HepG2 (cell line): Measurements from ENCODE around the gene TIMM23B.
"Not testable (repeated sequence)": the region's sequence is repeated elsewhere in the genome, so short reads cannot be mapped to it uniquely, and the experiment has no call there.

Experiments
- ARID2 ChIP-seq: sonication (generic); formaldehyde crosslinking; IDR thresholded peaks from 2 replicates; pipeline ENCODE4 v1.8.1; 2022; ENCODE audit warnings: mild to moderate bottlenecking, missing genetic modification reagents, borderline replicate concordance
- BRD4 ChIP-seq: sonication (generic); formaldehyde crosslinking; IDR thresholded peaks from 2 replicates; pipeline ENCODE4 v1.4.0; 2020; ENCODE audit warnings: missing genetic modification reagents
- CREB1 ChIP-seq, 2 experiments: fragments of 450-650 bp in 1 of 2; IDR thresholded peaks; 2 replicates each; pipeline ENCODE4 v1.6.1; 2016 to 2017; ENCODE audit warnings: control low read depth in 1 of 2, mild to moderate bottlenecking in 1 of 2, missing compliant biosample characterization in 1 of 2, missing genetic modification characterization in 1 of 2
- GLI4 ChIP-seq: sonication (generic); formaldehyde crosslinking; IDR thresholded peaks from 2 replicates; pipeline ENCODE4 v1.5.1; 2020; ENCODE audit warnings: missing genetic modification reagents, mild to moderate bottlenecking, moderate library complexity, borderline replicate concordance
- POGZ ChIP-seq: sonication (generic); formaldehyde crosslinking; IDR thresholded peaks from 2 replicates; pipeline ENCODE4 v1.4.0; 2020; ENCODE audit warnings: mild to moderate bottlenecking, missing genetic modification reagents
- U2AF1 ChIP-seq: fragments of 200-400 bp; formaldehyde crosslinking; optimal IDR thresholded peaks from 2 replicates; pipeline ENCODE3; 2017; ENCODE audit warnings: mild to moderate bottlenecking, low read depth, low read length
- ZNF317 ChIP-seq: sonication (generic); formaldehyde crosslinking; IDR thresholded peaks from 2 replicates; pipeline ENCODE4 v1.5.0; 2020; ENCODE audit warnings: mild to moderate bottlenecking, missing genetic modification reagents
- TF ChIP-seq, protein P1 (sequence below): sonication (generic); formaldehyde crosslinking; IDR thresholded peaks from 2 replicates; pipeline ENCODE4 v1.4.0; 2020; ENCODE audit warnings: missing genetic modification reagents, mild to moderate bottlenecking, borderline replicate concordance
- TF ChIP-seq, protein P2 (sequence below): sonication (generic); formaldehyde crosslinking; IDR thresholded peaks from 2 replicates; pipeline ENCODE4 v1.8.1; 2023; ENCODE audit warnings: missing genetic modification reagents, inconsistent platforms, borderline replicate concordance
- TF ChIP-seq, protein P3 (sequence below): sonication (generic); formaldehyde crosslinking; IDR thresholded peaks from 2 replicates; pipeline ENCODE4 v1.8.1; 2023; ENCODE audit warnings: mild to moderate bottlenecking, moderate library complexity, missing genetic modification reagents
- TF ChIP-seq, protein P4 (sequence below): sonication (generic); formaldehyde crosslinking; IDR thresholded peaks from 2 replicates; pipeline ENCODE4 v1.4.0; 2020; ENCODE audit warnings: missing genetic modification reagents
- TF ChIP-seq, protein P5 (sequence below): sonication (generic); formaldehyde crosslinking; IDR thresholded peaks from 2 replicates; pipeline ENCODE4 v1.4.0; 2020; ENCODE audit warnings: mild to moderate bottlenecking, missing genetic modification reagents

DNA sequence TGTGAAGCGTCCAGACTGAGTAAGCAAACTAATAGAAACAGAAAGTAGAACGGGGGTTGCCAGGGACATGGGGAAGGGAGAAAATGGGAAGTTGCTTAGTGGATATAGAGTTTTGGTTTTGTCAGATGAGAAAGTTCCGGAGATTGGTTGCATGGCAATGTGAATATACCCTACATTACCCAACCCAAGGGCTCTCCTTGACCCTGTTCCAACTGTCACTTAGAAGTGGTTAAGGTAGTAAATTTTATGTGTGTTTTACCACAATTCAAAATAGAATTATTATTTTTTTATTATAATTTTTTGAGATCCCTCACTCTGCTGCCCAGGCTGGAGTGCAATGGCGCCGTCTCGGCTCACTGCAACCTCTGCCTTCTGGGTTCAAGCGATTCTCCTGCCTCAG lies 72.2 kb downstream of the TIMM23B start:
- not testable (repeated sequence) for TF ChIP-seq CREB1 (IDR thresholded peaks at IDR 0.05); CREB1 (CRISPR knock-in tag; IDR thresholded peaks at IDR 0.05); U2AF1; ZNF317 (CRISPR knock-in tag); GLI4 (CRISPR knock-in tag); BRD4; POGZ (CRISPR knock-in tag); ARID2 (CRISPR knock-in tag)
- TF ChIP-seq, protein P1, sequence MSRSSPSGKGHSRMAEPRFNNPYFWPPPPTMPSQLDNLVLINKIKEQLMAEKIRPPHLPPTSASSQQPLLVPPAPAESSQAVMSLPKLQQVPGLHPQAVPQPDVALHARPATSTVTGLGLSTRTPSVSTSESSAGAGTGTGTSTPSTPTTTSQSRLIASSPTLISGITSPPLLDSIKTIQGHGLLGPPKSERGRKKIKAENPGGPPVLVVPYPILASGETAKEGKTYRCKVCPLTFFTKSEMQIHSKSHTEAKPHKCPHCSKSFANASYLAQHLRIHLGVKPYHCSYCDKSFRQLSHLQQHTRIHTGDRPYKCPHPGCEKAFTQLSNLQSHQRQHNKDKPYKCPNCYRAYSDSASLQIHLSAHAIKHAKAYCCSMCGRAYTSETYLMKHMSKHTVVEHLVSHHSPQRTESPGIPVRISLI (CRISPR knock-in tag): not testable (repeated sequence)
- TF ChIP-seq, protein P2, sequence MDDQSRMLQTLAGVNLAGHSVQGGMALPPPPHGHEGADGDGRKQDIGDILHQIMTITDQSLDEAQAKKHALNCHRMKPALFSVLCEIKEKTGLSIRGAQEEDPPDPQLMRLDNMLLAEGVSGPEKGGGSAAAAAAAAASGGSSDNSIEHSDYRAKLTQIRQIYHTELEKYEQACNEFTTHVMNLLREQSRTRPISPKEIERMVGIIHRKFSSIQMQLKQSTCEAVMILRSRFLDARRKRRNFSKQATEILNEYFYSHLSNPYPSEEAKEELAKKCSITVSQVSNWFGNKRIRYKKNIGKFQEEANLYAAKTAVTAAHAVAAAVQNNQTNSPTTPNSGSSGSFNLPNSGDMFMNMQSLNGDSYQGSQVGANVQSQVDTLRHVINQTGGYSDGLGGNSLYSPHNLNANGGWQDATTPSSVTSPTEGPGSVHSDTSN (CRISPR knock-in tag): not testable (repeated sequence)
- TF ChIP-seq, protein P3, sequence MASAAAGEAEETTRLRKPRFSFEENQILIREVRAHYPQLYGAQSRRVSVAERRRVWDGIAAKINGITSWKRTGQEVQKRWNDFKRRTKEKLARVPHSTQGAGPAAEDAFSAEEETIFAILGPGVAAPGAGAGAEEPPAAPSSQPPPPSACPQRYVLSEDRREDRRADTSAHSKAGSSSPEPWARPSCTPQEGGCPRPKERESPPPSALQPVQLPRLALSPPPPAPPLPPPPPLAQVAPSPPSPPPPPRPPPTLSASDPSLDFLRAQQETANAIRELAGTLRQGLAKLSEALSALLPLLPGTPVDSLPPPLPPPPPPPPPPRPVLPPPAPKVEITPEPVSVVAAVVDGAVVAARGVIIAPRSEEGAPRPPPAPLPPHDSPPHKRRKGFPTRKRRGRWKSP: not testable (repeated sequence)
- TF ChIP-seq, protein P4, sequence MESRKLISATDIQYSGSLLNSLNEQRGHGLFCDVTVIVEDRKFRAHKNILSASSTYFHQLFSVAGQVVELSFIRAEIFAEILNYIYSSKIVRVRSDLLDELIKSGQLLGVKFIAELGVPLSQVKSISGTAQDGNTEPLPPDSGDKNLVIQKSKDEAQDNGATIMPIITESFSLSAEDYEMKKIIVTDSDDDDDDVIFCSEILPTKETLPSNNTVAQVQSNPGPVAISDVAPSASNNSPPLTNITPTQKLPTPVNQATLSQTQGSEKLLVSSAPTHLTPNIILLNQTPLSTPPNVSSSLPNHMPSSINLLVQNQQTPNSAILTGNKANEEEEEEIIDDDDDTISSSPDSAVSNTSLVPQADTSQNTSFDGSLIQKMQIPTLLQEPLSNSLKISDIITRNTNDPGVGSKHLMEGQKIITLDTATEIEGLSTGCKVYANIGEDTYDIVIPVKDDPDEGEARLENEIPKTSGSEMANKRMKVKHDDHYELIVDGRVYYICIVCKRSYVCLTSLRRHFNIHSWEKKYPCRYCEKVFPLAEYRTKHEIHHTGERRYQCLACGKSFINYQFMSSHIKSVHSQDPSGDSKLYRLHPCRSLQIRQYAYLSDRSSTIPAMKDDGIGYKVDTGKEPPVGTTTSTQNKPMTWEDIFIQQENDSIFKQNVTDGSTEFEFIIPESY (CRISPR knock-in tag): not testable (repeated sequence)
- TF ChIP-seq, protein P5, sequence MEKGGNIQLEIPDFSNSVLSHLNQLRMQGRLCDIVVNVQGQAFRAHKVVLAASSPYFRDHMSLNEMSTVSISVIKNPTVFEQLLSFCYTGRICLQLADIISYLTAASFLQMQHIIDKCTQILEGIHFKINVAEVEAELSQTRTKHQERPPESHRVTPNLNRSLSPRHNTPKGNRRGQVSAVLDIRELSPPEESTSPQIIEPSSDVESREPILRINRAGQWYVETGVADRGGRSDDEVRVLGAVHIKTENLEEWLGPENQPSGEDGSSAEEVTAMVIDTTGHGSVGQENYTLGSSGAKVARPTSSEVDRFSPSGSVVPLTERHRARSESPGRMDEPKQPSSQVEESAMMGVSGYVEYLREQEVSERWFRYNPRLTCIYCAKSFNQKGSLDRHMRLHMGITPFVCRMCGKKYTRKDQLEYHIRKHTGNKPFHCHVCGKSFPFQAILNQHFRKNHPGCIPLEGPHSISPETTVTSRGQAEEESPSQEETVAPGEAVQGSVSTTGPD (CRISPR knock-in tag): not testable (repeated sequence)
